ENCODE data around the gene VSIG10L2. TPM values are rescaled to one million over a fixed set of nuclear protein-coding genes. Genes with fewer than 3 reads are reported as not detected.
"Not testable (repeated sequence)": the region's sequence is repeated elsewhere in the genome, so short reads cannot be mapped to it uniquely, and the experiment has no call there.

Gene VSIG10L2
- polyA plus RNA-seq, 6 donors from 2014 or later = not detected

DNA sequence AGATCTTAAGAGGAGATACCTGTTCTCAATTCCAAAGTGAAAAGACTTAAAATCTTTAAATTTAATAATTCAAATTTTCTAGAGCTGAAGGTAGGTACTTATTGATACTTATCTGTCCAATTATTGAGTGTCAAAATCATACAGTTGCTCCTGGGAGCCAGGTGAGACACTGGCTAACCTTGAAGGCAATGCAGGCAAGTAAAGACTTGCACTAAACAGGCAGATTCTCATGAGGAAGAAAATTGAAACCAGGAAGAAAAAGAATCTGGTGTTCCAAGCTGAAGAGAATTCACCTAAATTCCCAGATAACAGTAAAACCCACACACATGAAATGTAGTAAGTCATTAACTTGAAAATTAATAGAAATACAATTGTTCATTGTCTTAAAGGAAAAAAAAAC lies 30.3 kb downstream of the VSIG10L2 start:
- Mint-ChIP-seq H3K4me1 (no peaks in the 10 kb centered on the region), H3K36me3 (no peaks in the 10 kb centered on the region), H3K27ac (no peak overlapping the region), H3K9me3 (peaks cover 0 to 2% (median 0%) of the 10 kb centered on the region in 7 donors), H3K27me3 (peaks cover 9 to 28% (median 17%) of the 10 kb centered on the region in 3 donors), H3K4me3 (no peak overlapping the region)
- ATAC-seq (ENCODE audit: low read depth in 2 of 2) = no peak
- DNase-seq = no peak

DNA sequence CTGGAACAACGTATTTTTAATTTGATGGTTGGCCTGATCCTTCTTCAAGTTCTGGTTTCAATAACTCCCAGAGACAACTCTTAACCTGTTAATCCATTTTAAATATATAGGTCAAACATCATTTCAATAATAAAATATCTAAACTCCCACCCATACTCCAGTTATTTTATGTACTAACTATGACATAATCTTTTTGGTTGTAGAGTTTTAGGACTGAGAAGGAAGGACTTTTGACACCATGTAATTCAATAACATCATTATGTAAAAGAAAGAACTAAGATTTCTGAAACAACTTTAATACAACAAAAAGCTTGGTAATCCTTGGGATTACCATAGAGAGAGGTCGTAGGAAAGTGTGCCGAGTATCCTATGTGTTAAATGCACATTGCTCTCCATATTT lies 31.5 kb downstream of the VSIG10L2 start:
- ATAC-seq (ENCODE audit: low read depth in 2 of 2) (no peak), DNase-seq (no peak)
- Mint-ChIP-seq H3K36me3 (no peaks in the 10 kb centered on the region), H3K27ac (no peak overlapping the region), H3K27me3 (peaks cover 3 to 18% (median 16%) of the 10 kb centered on the region in 3 donors), H3K4me3 (no peak overlapping the region), H3K4me1 (no peaks in the 10 kb centered on the region), H3K9me3 (peaks cover 0 to 2% (median 0%) of the 10 kb centered on the region in 7 donors)

DNA sequence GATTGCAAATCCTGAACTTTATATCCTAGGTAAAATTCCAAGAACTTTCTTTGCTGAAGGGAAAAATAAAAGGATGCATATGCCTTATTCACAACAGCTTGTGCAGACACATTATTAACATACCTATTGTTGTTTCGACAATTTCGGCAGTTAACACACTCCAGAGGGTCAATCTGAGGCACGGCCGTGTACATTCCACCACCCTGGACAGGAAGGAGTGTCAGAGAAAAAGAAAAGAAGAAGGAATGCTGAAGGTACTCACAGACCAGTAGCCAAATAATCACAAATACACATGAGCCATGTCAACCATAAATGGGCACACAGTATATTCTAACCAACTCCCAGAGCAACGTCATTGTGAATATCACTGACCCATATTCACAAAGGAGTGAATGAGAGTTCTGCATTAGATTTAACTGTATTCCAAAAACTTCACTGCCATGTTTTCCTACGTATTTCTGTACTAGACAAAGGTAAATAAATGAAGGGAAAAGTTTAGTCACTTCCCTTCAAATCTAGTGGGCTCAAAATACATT lies 32.4 kb downstream of the VSIG10L2 start:
- no peaks in the 10 kb centered on the region for H3K4me1 Mint-ChIP-seq
- peaks cover 0 to 16% (median 9%) of the 10 kb centered on the region in 3 donors for H3K27me3 Mint-ChIP-seq
- H3K4me3 Mint-ChIP-seq = no peak overlapping the region
- no peak overlapping the region for H3K27ac Mint-ChIP-seq
- H3K9me3 Mint-ChIP-seq = peaks cover 0 to 2% (median 0%) of the 10 kb centered on the region in 7 donors
- ATAC-seq (ENCODE audit: low read depth in 2 of 2) = no peak
- no peak for DNase-seq
- no peaks in the 10 kb centered on the region for H3K36me3 Mint-ChIP-seq

DNA sequence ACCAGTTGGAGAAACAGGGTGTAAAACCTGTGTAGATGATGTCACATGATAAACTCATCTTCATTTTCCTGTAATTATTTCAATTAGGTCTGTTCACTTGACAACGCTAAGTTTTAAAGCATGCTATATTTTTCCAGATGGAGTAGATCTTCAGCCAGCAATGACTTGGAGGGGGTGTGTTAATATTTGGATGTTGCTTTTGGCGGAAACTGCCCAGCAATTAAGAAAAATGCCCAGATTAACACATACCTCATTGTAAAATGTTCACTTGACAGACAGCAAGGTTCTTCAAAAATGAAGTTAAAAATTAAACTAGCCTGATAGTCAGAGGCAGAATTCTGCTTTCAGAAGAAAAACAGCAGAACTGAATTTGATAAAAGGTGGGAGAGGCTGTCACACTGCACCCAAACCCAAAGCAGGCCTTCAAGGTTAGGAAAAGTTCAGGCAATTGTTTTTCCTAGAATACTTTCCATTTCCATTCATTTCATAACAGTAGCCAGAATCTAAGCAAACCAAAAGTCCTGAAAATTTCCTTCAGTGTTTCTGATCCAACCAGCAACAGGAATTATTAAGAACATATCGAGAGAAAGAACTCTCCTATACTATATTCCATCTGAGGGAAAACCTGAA lies 33.0 kb downstream of the VSIG10L2 start:
- no peak overlapping the region for H3K27ac Mint-ChIP-seq
- H3K36me3 Mint-ChIP-seq = no peaks in the 10 kb centered on the region
- H3K27me3 Mint-ChIP-seq = peaks cover 0 to 16% (median 6%) of the 10 kb centered on the region in 3 donors
- H3K4me3 Mint-ChIP-seq = no peak overlapping the region
- H3K4me1 Mint-ChIP-seq = no peaks in the 10 kb centered on the region
- ATAC-seq (ENCODE audit: low read depth in 2 of 2) (no peak), DNase-seq (no peak)
- peaks cover 0 to 2% (median 0%) of the 10 kb centered on the region in 7 donors for H3K9me3 Mint-ChIP-seq

DNA sequence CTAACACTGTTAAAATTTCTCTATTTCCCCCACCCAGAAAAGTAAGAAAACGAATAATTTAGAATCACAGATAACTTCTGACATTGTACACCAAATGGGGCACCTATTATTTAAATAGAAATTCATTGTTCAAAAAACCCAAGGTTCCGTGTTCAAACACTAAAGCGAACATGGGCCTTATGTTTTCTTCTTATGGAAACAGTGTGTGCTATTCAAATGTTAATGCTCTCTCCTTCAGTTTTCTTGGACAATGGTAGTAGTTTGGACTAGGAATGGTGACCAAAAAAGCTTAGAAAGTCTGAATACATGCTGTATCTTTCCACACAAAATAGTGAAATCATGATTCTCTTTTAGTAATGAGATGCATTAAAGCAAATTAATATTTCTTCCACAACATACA lies 33.7 kb downstream of the VSIG10L2 start:
- no peak overlapping the region for H3K27ac Mint-ChIP-seq
- ATAC-seq (ENCODE audit: low read depth in 2 of 2) (no peak), DNase-seq (no peak)
- no peak overlapping the region for H3K4me3 Mint-ChIP-seq
- H3K27me3 Mint-ChIP-seq = peaks cover 0 to 16% (median 0%) of the 10 kb centered on the region in 3 donors
- no peaks in the 10 kb centered on the region for H3K4me1 Mint-ChIP-seq
- H3K36me3 Mint-ChIP-seq = no peaks in the 10 kb centered on the region
- H3K9me3 Mint-ChIP-seq = peaks cover 0 to 2% (median 0%) of the 10 kb centered on the region in 7 donors

DNA sequence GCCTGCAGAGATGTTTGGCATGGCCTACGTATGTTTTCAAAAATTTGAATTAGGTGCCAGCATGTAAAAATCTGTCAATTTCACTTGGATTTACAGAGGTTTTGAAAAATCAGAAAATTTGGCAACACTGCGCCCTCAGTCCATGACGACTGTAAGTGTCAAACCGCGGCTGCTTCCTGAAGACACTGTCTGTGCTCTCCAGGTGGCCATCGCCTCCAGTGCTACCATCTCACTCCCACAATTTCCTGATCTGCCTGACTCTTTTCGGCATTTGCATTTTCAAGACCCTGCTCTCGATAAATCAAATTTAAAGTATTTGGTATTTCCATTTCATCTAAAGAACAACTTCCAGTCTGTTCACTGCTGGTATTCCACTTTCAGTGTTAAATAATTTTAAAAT lies 34.6 kb downstream of the VSIG10L2 start:
- H3K27me3 Mint-ChIP-seq = peaks cover 0 to 12% (median 0%) of the 10 kb centered on the region in 3 donors
- peaks cover 0 to 4% (median 1%) of the 10 kb centered on the region in 7 donors for H3K9me3 Mint-ChIP-seq
- H3K4me3 Mint-ChIP-seq = no peak overlapping the region
- ATAC-seq (ENCODE audit: low read depth in 2 of 2) = no peak
- H3K4me1 Mint-ChIP-seq = no peaks in the 10 kb centered on the region
- H3K27ac Mint-ChIP-seq = no peak overlapping the region
- no peaks in the 10 kb centered on the region for H3K36me3 Mint-ChIP-seq
- no peak for DNase-seq

DNA sequence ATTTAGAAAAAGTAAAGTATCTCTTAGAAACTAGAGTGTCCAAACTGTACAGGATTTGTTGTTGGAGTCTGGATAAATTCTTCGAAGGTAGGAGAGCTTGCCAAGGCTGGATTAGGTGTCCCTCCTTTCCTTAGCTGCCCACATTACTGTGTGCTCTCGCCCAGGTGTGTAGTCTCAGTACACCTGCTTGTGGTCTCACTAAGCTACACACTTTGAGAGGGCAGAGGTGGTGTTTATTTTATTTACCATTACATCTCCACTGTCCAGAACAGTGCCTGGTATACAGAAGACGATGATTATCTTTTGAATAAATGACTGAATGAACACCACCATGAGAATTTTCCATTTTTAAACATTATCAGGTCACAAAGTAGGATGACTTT lies 36.5 kb downstream of the VSIG10L2 start:
- Mint-ChIP-seq H3K4me3 (no peak overlapping the region), H3K36me3 (no peaks in the 10 kb centered on the region), H3K27me3 (peaks cover 0 to 8% (median 0%) of the 10 kb centered on the region in 3 donors), H3K27ac (no peak overlapping the region), H3K4me1 (no peaks in the 10 kb centered on the region), H3K9me3 (peaks cover 0 to 7% (median 3%) of the 10 kb centered on the region in 7 donors)
- DNase-seq = no peak
- ATAC-seq (ENCODE audit: low read depth in 2 of 2) = no peak

DNA sequence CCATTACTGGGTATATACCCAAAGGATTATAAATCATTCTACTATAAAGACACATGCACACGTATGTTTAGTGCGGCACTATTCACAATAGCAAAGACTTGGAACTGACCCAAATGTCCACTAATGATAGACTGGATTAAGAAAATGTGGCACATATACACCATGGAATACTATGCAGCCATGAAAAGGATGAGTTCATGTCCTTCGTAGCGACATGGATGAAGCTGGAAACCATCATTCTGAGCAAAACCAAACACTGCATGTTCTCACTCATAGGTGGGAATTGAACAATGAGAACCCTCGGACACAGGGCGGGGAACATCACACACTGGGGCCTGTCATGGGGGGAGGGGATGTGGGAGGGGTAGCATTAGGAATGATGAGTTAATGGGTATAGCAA lies 40.1 kb downstream of the VSIG10L2 start:
- H3K4me1 Mint-ChIP-seq; H3K36me3 Mint-ChIP-seq; ATAC-seq (ENCODE audit: low read depth in 2 of 2); H3K4me3 Mint-ChIP-seq; H3K27ac Mint-ChIP-seq; DNase-seq; H3K9me3 Mint-ChIP-seq: not testable (repeated sequence)
- peaks cover 0 to 13% (median 5%) of the 10 kb centered on the region in 3 donors for H3K27me3 Mint-ChIP-seq

DNA sequence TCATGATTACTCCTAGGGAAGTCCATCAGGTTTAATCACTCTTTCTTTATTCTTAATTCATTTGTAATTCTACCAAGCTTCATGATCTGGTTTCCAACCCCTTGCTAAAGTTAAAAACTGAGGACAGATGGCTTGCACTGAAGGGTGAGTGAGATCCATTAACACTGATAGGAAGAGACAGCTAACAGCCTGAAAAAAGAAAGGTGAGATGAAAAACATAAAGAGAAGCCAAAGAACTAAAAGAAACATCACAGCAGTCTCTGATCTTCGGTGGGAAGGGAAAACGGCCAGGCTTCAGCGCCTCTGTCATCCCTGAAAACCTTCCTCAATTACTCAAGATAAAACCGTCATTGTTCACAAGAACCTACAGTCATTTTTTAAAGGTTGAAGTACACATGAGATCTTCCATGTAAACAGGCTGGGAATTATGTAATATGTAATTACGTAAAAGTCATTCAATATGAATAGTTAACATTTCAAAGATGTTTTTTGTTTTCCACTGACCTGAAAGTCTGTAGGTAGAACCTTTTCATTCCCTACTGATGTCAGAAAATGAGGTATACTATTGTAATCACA lies 41.3 kb downstream of the VSIG10L2 start:
- peaks cover 0 to 7% (median 3%) of the 10 kb centered on the region in 7 donors for H3K9me3 Mint-ChIP-seq
- no peak for DNase-seq
- no peak for ATAC-seq (ENCODE audit: low read depth in 2 of 2)
- no peaks in the 10 kb centered on the region for H3K4me1 Mint-ChIP-seq
- no peak overlapping the region for H3K4me3 Mint-ChIP-seq
- H3K36me3 Mint-ChIP-seq = no peaks in the 10 kb centered on the region
- H3K27ac Mint-ChIP-seq = no peak overlapping the region
- H3K27me3 Mint-ChIP-seq = peaks cover 2 to 5% (median 5%) of the 10 kb centered on the region in 3 donors

DNA sequence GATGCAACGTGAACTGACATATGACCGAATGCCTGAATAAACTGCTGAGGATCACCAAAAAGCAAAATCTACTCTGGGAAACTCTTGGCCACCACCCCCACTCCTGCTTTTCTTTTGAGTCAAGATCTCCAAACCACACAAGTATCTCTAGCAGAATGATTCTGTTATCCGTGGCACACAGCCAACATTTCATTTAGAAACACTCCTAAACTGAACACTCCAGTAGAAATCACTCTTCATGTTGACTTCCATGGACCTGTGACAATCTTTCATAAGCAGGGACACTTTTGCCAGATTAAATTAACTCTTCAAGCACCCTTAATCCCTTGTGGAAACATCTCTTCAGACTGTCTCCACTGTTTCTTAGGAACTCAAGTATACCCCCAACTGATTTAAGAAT lies 44.4 kb downstream of the VSIG10L2 start:
- Mint-ChIP-seq H3K4me1 (no peaks in the 10 kb centered on the region), H3K4me3 (no peak overlapping the region), H3K9me3 (peaks cover 0 to 5% (median 5%) of the 10 kb centered on the region in 7 donors), H3K27me3 (peaks cover 5 to 10% (median 8%) of the 10 kb centered on the region in 3 donors), H3K36me3 (no peaks in the 10 kb centered on the region), H3K27ac (no peak overlapping the region)
- ATAC-seq (ENCODE audit: low read depth in 2 of 2) = no peak
- DNase-seq = no peak

DNA sequence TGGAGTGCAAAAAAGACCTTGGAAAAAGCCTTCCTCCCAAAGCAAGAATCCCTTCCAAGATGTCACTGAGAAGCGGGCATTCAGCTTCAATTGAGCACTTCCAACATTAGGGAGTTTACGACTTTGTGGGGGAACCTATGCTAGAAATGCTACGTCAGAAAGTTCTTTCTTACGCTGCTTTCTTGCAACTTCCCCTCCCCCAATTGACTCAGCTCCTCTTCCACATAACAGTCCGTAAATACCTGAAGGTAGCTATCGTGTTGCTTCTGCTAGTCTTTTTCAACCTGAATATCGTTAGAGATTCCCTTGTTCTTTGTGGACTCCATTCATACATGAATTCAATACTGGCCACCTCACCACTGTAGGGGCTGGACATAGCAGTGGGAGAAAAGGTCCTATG lies 47.0 kb downstream of the VSIG10L2 start:
- no peak for ATAC-seq (ENCODE audit: low read depth in 2 of 2)
- DNase-seq = no peak
- no peak overlapping the region for H3K27ac Mint-ChIP-seq

DNA sequence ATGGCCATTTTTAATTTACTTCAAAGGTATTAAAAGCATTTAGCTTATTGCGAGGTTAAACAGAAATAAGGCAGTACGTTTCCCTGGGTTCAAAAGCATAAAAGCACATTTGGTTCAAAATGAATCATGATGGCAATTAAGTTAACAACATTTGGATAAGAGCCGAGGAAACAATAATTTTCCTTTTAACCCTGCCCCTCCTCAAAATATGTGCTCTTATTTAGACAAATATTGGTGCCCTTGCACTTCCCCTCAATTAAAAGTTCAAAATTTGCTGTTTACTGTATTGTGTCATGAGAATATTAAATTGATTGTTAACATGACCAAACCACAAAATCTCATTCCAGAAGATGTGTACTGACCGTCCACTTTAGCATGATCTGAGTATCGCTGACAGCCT lies 48.7 kb downstream of the VSIG10L2 start:
- DNase-seq (no peak), ATAC-seq (ENCODE audit: low read depth in 2 of 2) (no peak)
- H3K27me3 Mint-ChIP-seq = peaks cover 5 to 11% (median 10%) of the 10 kb centered on the region in 3 donors
- peaks cover 0 to 3% (median 0%) of the 10 kb centered on the region in 7 donors for H3K9me3 Mint-ChIP-seq
- H3K4me3 Mint-ChIP-seq = no peak overlapping the region
- no peaks in the 10 kb centered on the region for H3K4me1 Mint-ChIP-seq
- no peak overlapping the region for H3K27ac Mint-ChIP-seq
- no peaks in the 10 kb centered on the region for H3K36me3 Mint-ChIP-seq

More for the DNA sequence above, 47.0 kb downstream of the VSIG10L2 start:
- H3K36me3 Mint-ChIP-seq = no peaks in the 10 kb centered on the region
- H3K9me3 Mint-ChIP-seq = peaks cover 0 to 3% (median 0%) of the 10 kb centered on the region in 7 donors
- H3K4me1 Mint-ChIP-seq = no peaks in the 10 kb centered on the region
- H3K27me3 Mint-ChIP-seq = peaks cover 5 to 10% (median 8%) of the 10 kb centered on the region in 3 donors
- H3K4me3 Mint-ChIP-seq = no peak overlapping the region

DNA sequence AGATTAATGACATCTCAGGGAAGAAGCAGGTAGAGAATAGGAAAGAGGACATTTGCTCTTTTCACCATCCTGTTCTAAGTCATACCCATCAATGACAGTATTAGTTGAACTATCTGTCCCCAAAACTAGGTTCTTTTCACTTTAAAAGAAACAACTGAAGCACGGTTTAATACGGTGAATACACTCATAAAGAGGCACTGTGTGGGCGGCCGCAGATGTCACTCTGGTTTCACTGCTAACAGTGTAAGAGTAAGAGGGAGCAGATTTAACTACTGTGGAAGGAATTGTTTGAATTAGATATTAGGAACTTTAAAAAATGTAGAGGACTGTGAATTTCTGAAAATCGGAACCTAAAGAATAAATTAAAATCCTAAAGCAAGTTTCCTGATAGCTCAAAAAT lies 49.5 kb downstream of the VSIG10L2 start:
- ATAC-seq (ENCODE audit: low read depth in 2 of 2) = no peak
- Mint-ChIP-seq H3K4me3 (no peak overlapping the region), H3K27ac (no peak overlapping the region), H3K9me3 (peaks cover 0 to 3% (median 0%) of the 10 kb centered on the region in 7 donors), H3K27me3 (peaks cover 2 to 16% (median 10%) of the 10 kb centered on the region in 3 donors), H3K4me1 (no peaks in the 10 kb centered on the region), H3K36me3 (no peaks in the 10 kb centered on the region)
- DNase-seq = no peak

DNA sequence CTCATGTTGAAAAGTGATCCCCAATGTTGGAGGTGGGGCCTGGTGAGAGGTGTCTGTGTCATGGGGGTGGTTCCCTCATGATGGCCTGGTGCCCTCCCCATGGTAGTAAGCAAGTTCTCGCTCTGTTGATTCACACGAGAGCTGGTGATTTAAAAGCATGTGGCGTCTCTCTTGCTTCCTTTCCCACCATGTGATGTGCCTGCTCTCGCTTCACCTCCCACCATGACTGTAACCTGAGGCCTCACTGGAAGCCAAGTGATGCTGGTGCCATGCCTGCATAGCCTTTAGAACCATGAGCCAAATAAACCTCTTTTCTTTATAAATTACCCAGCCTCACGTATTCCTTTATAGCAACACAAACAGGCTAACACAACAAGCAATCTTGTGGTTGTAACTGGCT lies 52.4 kb downstream of the VSIG10L2 start:
- H3K27me3 Mint-ChIP-seq = peaks cover 9 to 15% (median 11%) of the 10 kb centered on the region in 3 donors
- H3K9me3 Mint-ChIP-seq = peaks cover 0 to 4% (median 0%) of the 10 kb centered on the region in 7 donors
- no peaks in the 10 kb centered on the region for H3K4me1 Mint-ChIP-seq
- H3K36me3 Mint-ChIP-seq = no peaks in the 10 kb centered on the region
- no peak for ATAC-seq (ENCODE audit: low read depth in 2 of 2)
- no peak for DNase-seq
- no peak overlapping the region for H3K27ac Mint-ChIP-seq
- H3K4me3 Mint-ChIP-seq = no peak overlapping the region
